K562 (cell line): ENCODE results near the gene CCND3. TPM values are rescaled to one million over a fixed set of nuclear protein-coding genes. Genes with fewer than 3 reads are reported as not detected.

Experiments
- BRCA1 ChIP-seq, 2 experiments: fragments of 450-650 bp in 1 of 2; sonication (generic) in 1 of 2; formaldehyde crosslinking in 1 of 2; IDR thresholded peaks; 2 replicates each; pipeline versions ENCODE4 v1.5.0 to v1.6.1; 2017 to 2020; ENCODE audit warnings: mild to moderate bottlenecking in 1 of 2, missing genetic modification reagents in 1 of 2
- CSDE1 ChIP-seq, 2 experiments: fragments of 450-650 bp; IDR thresholded peaks; 2 replicates each; pipeline ENCODE4 v1.6.1; 2016; ENCODE audit warnings: mild to moderate bottlenecking in 1 of 2
- DMBX1 ChIP-seq: fragments of 250-450 bp; sonication (Bioruptor Pico); IDR thresholded peaks from 2 replicates; pipeline ENCODE4 v1.8.0; 2022; ENCODE audit warnings: inconsistent platforms, mild to moderate bottlenecking, moderate library complexity, borderline replicate concordance
- E2F4 ChIP-seq: sonication (generic); formaldehyde crosslinking; IDR thresholded peaks from 2 replicates; pipeline ENCODE4 v1.8.0; 2022; ENCODE audit warnings: mild to moderate bottlenecking, low read depth, missing genetic modification reagents
- FOXA3 ChIP-seq, 2 experiments: fragments of 450-650 bp in 1 of 2; sonication (generic) in 1 of 2; formaldehyde crosslinking; IDR thresholded peaks in 1 of 2; conservative IDR thresholded peaks in 1 of 2; 2 replicates each; pipeline versions ENCODE4 v1.4.0 to v1.8.0; 2020 to 2022; ENCODE audit warnings: mild to moderate bottlenecking in 2 of 2, missing genetic modification reagents in 1 of 2
- GATAD2B ChIP-seq: fragments of 450-650 bp; IDR thresholded peaks from 2 replicates; pipeline ENCODE4 v1.6.1; 2017; ENCODE audit warnings: mild to moderate bottlenecking, borderline replicate concordance
- HMBOX1 ChIP-seq: sonication (generic); IDR thresholded peaks from 2 replicates; pipeline ENCODE4 v1.6.1; 2016
- ILF3 ChIP-seq: fragments of 450-650 bp; IDR thresholded peaks from 2 replicates; pipeline ENCODE4 v1.6.1; 2018; ENCODE audit warnings: antibody characterized with exemption, mild to moderate bottlenecking, moderate library complexity, borderline replicate concordance
- LARP7 ChIP-seq: fragments of 450-650 bp; IDR thresholded peaks from 2 replicates; pipeline ENCODE4 v1.6.1; 2016
- RAD51 ChIP-seq: fragments of 450-650 bp; IDR thresholded peaks from 2 replicates; pipeline ENCODE4 v1.7.1; 2016; ENCODE audit warnings: low read depth, mild to moderate bottlenecking, borderline replicate concordance
- RBM14 ChIP-seq: fragments of 200-400 bp; formaldehyde crosslinking; IDR thresholded peaks from 2 replicates; pipeline ENCODE4 v1.6.1; 2018; ENCODE audit warnings: low read depth, mild to moderate bottlenecking, low read length, moderate library complexity, borderline replicate concordance; ENCODE audit not compliant: insufficient read depth
- TCF3 ChIP-seq: sonication (generic); formaldehyde crosslinking; IDR thresholded peaks from 2 replicates; pipeline ENCODE4 v1.4.0; 2020; ENCODE audit warnings: mild to moderate bottlenecking, missing genetic modification reagents
- ZNF354B ChIP-seq: fragments of 250-450 bp; sonication (Bioruptor Pico); IDR thresholded peaks from 2 replicates; pipeline ENCODE4 v1.4.0; 2020
- polyA plus RNA-seq, 8 experiments: library from polyadenylated mRNA; depleted of rRNA in 4 of 8; stranded (reverse) in 5 of 8; unstranded in 3 of 8; fragments of >200 nt; fragmentation: Nextera tagmentation in 2 of 8; fragmentation: Illumina TruSeq in 1 of 8; extraction: Ambion mirVana in 2 of 8; extraction: Trizol in 1 of 8; gene quantifications; 2 replicates each; pipeline versions ENCODE4 v1.2.1 to v1.2.3, GENCODE V29; 2011 to 2014; ENCODE audit warnings: inconsistent platforms in 1 of 8, missing spikeins in 1 of 8
- total RNA-seq, 7 experiments: library from RNA; depleted of rRNA in 6 of 7; stranded (reverse); fragments of >200 nt in 6 of 7; fragmentation: Illumina TruSeq in 2 of 7; extraction: Trizol in 2 of 7; gene quantifications; 2 replicates each; pipeline versions ENCODE4 v1.2.1 to v1.2.3, GENCODE V29; 2011 to 2021; ENCODE audit warnings: low replicate concordance in 1 of 7
- TF ChIP-seq, protein P1 (sequence below): IDR thresholded peaks from 2 replicates; pipeline ENCODE4 v1.6.1; 2011; ENCODE audit warnings: borderline replicate concordance, low read depth, mild to moderate bottlenecking, moderate library complexity, low read length; ENCODE audit not compliant: insufficient read depth, poor library complexity, severe bottlenecking
- TF ChIP-seq, protein P2 (sequence below): fragments of 450-650 bp; IDR thresholded peaks from 2 replicates; pipeline ENCODE4 v1.6.1; 2016; ENCODE audit warnings: borderline replicate concordance
- TF ChIP-seq, protein P3 (sequence below), 2 experiments: fragments of 450-650 bp; conservative IDR thresholded peaks; 2 replicates each; pipeline ENCODE4 v1.6.1; 2017; ENCODE audit warnings: mild to moderate bottlenecking in 2 of 2, moderate library complexity in 2 of 2

The CCND3 gene
- total and polyA plus RNA-seq, 9 of the 15 experiments (the other 6 are each of a cell fraction or from before 2014, with no cell fraction given): 21.5 to 204 (median 97.4) TPM

- TF ChIP-seq, protein P1, sequence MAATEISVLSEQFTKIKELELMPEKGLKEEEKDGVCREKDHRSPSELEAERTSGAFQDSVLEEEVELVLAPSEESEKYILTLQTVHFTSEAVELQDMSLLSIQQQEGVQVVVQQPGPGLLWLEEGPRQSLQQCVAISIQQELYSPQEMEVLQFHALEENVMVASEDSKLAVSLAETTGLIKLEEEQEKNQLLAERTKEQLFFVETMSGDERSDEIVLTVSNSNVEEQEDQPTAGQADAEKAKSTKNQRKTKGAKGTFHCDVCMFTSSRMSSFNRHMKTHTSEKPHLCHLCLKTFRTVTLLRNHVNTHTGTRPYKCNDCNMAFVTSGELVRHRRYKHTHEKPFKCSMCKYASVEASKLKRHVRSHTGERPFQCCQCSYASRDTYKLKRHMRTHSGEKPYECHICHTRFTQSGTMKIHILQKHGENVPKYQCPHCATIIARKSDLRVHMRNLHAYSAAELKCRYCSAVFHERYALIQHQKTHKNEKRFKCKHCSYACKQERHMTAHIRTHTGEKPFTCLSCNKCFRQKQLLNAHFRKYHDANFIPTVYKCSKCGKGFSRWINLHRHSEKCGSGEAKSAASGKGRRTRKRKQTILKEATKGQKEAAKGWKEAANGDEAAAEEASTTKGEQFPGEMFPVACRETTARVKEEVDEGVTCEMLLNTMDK: no peak
- TF ChIP-seq HMBOX1 (peak; percentile 20; the same call in 1 of the 2 replicates), GATAD2B (no peak), RBM14 (no peak), CSDE1 (IDR thresholded peaks at IDR 0.05) (no peak), LARP7 (no peak), ZNF354B (CRISPR knock-in tag) (no peak), ILF3 (no peak), BRCA1 (IDR thresholded peaks at IDR 0.05) (no peak), BRCA1 (CRISPR knock-in tag; IDR thresholded peaks at IDR 0.05) (no peak), FOXA3 (CRISPR knock-in tag; conservative IDR thresholded peaks at IDR 0.05 in 1 of 2, IDR thresholded peaks at IDR 0.05 in 1 of 2) (peak; percentile 63 to 66; a peak in 1 of 4 replicates), E2F4 (CRISPR knock-in tag) (no peak), DMBX1 (CRISPR knock-in tag) (0 out of 2 replicates have a peak, but pooled peaks have one; percentile 40), RAD51 (peak; percentile 79; the same call in 1 of the 2 replicates), TCF3 (CRISPR knock-in tag) (no peak)
- TF ChIP-seq, protein P2, sequence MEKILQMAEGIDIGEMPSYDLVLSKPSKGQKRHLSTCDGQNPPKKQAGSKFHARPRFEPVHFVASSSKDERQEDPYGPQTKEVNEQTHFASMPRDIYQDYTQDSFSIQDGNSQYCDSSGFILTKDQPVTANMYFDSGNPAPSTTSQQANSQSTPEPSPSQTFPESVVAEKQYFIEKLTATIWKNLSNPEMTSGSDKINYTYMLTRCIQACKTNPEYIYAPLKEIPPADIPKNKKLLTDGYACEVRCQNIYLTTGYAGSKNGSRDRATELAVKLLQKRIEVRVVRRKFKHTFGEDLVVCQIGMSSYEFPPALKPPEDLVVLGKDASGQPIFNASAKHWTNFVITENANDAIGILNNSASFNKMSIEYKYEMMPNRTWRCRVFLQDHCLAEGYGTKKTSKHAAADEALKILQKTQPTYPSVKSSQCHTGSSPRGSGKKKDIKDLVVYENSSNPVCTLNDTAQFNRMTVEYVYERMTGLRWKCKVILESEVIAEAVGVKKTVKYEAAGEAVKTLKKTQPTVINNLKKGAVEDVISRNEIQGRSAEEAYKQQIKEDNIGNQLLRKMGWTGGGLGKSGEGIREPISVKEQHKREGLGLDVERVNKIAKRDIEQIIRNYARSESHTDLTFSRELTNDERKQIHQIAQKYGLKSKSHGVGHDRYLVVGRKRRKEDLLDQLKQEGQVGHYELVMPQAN: peak; percentile 85
- TF ChIP-seq, protein P3, sequence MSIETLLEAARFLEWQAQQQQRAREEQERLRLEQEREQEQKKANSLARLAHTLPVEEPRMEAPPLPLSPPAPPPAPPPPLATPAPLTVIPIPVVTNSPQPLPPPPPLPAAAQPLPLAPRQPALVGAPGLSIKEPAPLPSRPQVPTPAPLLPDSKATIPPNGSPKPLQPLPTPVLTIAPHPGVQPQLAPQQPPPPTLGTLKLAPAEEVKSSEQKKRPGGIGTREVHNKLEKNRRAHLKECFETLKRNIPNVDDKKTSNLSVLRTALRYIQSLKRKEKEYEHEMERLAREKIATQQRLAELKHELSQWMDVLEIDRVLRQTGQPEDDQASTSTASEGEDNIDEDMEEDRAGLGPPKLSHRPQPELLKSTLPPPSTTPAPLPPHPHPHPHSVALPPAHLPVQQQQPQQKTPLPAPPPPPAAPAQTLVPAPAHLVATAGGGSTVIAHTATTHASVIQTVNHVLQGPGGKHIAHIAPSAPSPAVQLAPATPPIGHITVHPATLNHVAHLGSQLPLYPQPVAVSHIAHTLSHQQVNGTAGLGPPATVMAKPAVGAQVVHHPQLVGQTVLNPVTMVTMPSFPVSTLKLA (conservative IDR thresholded peaks at IDR 0.05): peak; percentile 95 to 97
Observed at GRCh38 chr6:41895300-41896233, 46.0 kb downstream of the CCND3 start, which contains the start of gene USP49 (continued).
